ENCODE measurements around the gene ATF7IP2. TPM values are rescaled to one million over a fixed set of nuclear protein-coding genes. Genes with fewer than 3 reads are reported as not detected.
A peak's percentile ranks its signal among the peaks of the same experiment; 100 is the strongest.

The ATF7IP2 gene
- total and polyA plus RNA-seq, 2 of the 13 experiments (the other 11 are each of a cell fraction or from before 2014, with no cell fraction given): 117 to 217 TPM

DNA sequence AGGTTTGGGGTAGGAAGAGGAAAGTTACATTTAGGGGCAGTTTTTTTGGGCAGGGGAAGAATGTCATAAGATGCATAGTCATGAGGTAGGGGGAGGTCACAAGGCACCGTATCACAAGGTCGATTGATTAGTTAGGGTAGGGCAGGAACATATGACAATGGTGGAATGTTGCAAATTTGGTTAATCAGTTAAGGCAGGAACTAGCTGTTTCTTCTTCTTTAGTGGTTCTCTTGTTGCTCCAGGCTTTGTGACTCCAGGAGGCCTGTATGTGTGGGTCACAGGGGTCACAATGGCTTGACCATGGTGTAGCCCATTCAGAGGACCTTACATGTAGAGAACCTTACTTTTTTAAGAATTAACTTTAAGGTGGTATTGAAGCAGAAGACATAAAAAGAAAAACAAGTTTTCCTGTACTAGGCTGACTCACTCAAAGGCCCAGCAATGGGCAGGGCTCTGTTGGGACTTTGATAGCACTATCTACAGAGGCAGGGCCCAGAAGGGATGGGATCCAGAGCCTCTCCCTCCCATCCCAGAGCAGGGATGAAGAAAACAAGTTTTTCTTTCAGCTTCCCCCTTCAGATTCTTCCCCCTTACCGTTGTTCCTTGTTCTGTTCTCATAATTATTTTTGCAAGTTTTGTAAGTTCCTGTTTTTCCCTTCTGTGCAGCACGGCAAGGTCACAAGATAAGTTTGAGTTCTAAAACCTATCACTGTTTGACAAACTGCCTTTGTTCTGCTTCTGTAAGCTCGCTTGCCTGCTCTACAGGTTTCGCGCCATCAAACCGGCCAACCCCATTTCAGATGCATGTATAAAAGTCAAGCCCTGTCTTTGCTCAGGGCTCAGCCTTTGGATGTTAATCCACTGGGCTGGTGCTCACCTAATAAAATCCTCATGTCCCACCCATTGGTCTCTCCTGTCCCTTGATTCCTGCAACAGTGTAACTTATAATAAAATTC, 45.8 kb upstream of the ATF7IP2 start:
- 70% methylated on average over 8 of the region's 8 CpGs for WGBS (ENCODE audit: low lambda C conversion rate)
- ChIA-PET POLR2A (no interaction called here), CTCF (ENCODE audit: low intra/inter-chr PET ratio, low total read pairs) (no interaction called here)
- DNase-seq (ENCODE audit: low spot score) (no peak), ATAC-seq (no peak), FAIRE-seq (no peak)
- no peak overlapping the region for H3K4me3 ChIP-seq (replicated peaks in 1 of 3; ENCODE audit: insufficient read depth in 1 of 3, low read depth in 2 of 3, low read length in 3 of 3)
- H3K36me3 ChIP-seq (replicated peaks in 1 of 2; ENCODE audit: control insufficient read depth in 1 of 2, insufficient read depth in 2 of 2, low read length in 2 of 2): no peaks in the 10 kb centered on the region
- no peaks in the 10 kb centered on the region for H4K20me1 ChIP-seq (ENCODE audit: insufficient read depth, low read length)
- intact Hi-C loops (cut with micrococcal nuclease; ENCODE audit: unreplicated experiment): no loop called here
- H3K27me3 ChIP-seq (ENCODE audit: control insufficient read depth in 1 of 2, insufficient read depth in 2 of 2, low read length in 2 of 2): no peaks in the 10 kb centered on the region
- H2AFZ ChIP-seq (ENCODE audit: low read length): no peak overlapping the region
- in situ Hi-C loops (cut with HindIII; ENCODE audit: extremely low pct_ligation_motif_present, low pct_unique_long_range_greater_than_20kb): no loop called here
- no peak overlapping the region for H3K4me2 ChIP-seq (ENCODE audit: low read depth, low read length)
- no peak overlapping the region for H3K9ac ChIP-seq (ENCODE audit: insufficient read depth, low read depth, low read length)
- no peak overlapping the region for H3K27ac ChIP-seq (ENCODE audit: extremely low read length, insufficient read depth, low read length)
- H3K9me3 ChIP-seq (ENCODE audit: low read length): peaks cover 44% of the 10 kb centered on the region
- BruUV-seq (replicated peaks): no TSS peak
- H3K79me2 ChIP-seq (ENCODE audit: insufficient read depth, low read length): no peaks in the 10 kb centered on the region
- peaks cover 29% of the 10 kb centered on the region for H3K4me1 ChIP-seq (ENCODE audit: insufficient read depth, low read length)
- no peak for TF ChIP-seq BATF2 (CRISPR knock-in tag; IDR thresholded peaks at IDR 0.05)
- TF ChIP-seq, protein P1, sequence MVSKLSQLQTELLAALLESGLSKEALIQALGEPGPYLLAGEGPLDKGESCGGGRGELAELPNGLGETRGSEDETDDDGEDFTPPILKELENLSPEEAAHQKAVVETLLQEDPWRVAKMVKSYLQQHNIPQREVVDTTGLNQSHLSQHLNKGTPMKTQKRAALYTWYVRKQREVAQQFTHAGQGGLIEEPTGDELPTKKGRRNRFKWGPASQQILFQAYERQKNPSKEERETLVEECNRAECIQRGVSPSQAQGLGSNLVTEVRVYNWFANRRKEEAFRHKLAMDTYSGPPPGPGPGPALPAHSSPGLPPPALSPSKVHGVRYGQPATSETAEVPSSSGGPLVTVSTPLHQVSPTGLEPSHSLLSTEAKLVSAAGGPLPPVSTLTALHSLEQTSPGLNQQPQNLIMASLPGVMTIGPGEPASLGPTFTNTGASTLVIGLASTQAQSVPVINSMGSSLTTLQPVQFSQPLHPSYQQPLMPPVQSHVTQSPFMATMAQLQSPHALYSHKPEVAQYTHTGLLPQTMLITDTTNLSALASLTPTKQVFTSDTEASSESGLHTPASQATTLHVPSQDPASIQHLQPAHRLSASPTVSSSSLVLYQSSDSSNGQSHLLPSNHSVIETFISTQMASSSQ (IDR thresholded peaks at IDR 0.05; ENCODE audit: low read depth): peak; percentile 32; the same call in 1 of the 2 replicates
- TF ChIP-seq, protein P1 (CRISPR knock-in tag; IDR thresholded peaks at IDR 0.05; ENCODE audit: borderline replicate concordance): no peak
- TF ChIP-seq TCF7 (IDR thresholded peaks at IDR 0.05; ENCODE audit: low read depth): 0 out of 2 replicates have a peak, but pooled peaks have one; percentile 8
- no peak for TF ChIP-seq ZNF770 (CRISPR knock-in tag; IDR thresholded peaks at IDR 0.05)
- peak; percentile 99 for TF ChIP-seq SETDB1 (CRISPR knock-in tag; IDR thresholded peaks at IDR 0.05; ENCODE audit: borderline replicate concordance)
- TF ChIP-seq, protein P2, sequence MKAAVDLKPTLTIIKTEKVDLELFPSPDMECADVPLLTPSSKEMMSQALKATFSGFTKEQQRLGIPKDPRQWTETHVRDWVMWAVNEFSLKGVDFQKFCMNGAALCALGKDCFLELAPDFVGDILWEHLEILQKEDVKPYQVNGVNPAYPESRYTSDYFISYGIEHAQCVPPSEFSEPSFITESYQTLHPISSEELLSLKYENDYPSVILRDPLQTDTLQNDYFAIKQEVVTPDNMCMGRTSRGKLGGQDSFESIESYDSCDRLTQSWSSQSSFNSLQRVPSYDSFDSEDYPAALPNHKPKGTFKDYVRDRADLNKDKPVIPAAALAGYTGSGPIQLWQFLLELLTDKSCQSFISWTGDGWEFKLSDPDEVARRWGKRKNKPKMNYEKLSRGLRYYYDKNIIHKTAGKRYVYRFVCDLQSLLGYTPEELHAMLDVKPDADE (CRISPR knock-in tag; IDR thresholded peaks at IDR 0.05): no peak
- TF ChIP-seq HNRNPUL1 (IDR thresholded peaks at IDR 0.05; ENCODE audit: low read depth, low read length): 0 out of 2 replicates have a peak, but pooled peaks have one; percentile 49
- TF ChIP-seq ZBTB33 (CRISPR knock-in tag; IDR thresholded peaks at IDR 0.05): peak; percentile 62
